PFSK-1 (cell line): ENCODE data around the gene LPCAT1.

ENCODE experiments used
- POLR2AphosphoS5 ChIP-seq: IDR thresholded peaks from 2 replicates; pipeline ENCODE4 v1.6.1; 2012; ENCODE audit warnings: low read depth, mild to moderate bottlenecking, control low read depth, low read length, moderate library complexity
- TAF1 ChIP-seq: IDR thresholded peaks from 2 replicates; pipeline ENCODE4 v1.6.1; 2012; ENCODE audit warnings: low read length, control low read depth, borderline replicate concordance; ENCODE audit not compliant: insufficient read depth

- TF ChIP-seq POLR2AphosphoS5 (no peak), TAF1 (no peak)
These were observed 62.4 kb downstream of the LPCAT1 start for GRCh38 chr5:1461396-1461795.
